Daoy (cell line): Measurements from ENCODE around the gene SLC25A44. TPM values are rescaled to one million over a fixed set of nuclear protein-coding genes. Genes with fewer than 3 reads are reported as not detected.

Experiments
- total RNA-seq: library from RNA; depleted of rRNA; stranded (reverse); fragments of >200 nt; shearing (Covaris generic); gene quantifications from 2 replicates; pipeline ENCODE4 v1.2.3, GENCODE V29; 2014; rRNA removed

Gene SLC25A44
- total RNA-seq, 1 experiment from 2014 or later: 15.1 TPM

Other genes with a start within 250 kb of the SLC25A44 start
- gene ARHGEF2, start 215.6 kb upstream of the SLC25A44 start, total RNA-seq: 66.0 and 67.8 TPM in 2 replicates
- 657 and 799 TPM in 2 replicates for gene SSR2, start 173.2 kb upstream of the SLC25A44 start, total RNA-seq
- 22.7 and 28.5 TPM in 2 replicates for gene UBQLN4, start 140.3 kb upstream of the SLC25A44 start, total RNA-seq
- gene LAMTOR2, start 139.3 kb upstream of the SLC25A44 start, total RNA-seq: 29.8 and 53.9 TPM in 2 replicates
- not detected in 2 replicates for gene RAB25, start 132.9 kb upstream of the SLC25A44 start, total RNA-seq
- 5.3 and 12.8 TPM in 2 replicates for gene MEX3A, start 111.6 kb upstream of the SLC25A44 start, total RNA-seq
- gene LMNA, start 79.4 kb upstream of the SLC25A44 start, total RNA-seq: 708 and 737 TPM in 2 replicates
- 0.29 and 0.68 TPM in 2 replicates for gene SEMA4A, start 40.5 kb upstream of the SLC25A44 start, total RNA-seq
- 84.6 and 91.3 TPM in 2 replicates for gene PMF1, start 18.9 kb downstream of the SLC25A44 start, total RNA-seq
- 0.17 TPM in 1 of 2 replicates, not detected in the other for gene BGLAP, start 48.1 kb downstream of the SLC25A44 start, total RNA-seq
- 0.11 TPM in 1 of 2 replicates, not detected in the other for gene PAQR6, start 54.0 kb downstream of the SLC25A44 start, total RNA-seq
- 59.9 and 61.0 TPM in 2 replicates for gene SMG5, start 88.7 kb downstream of the SLC25A44 start, total RNA-seq
- 3.4 and 3.5 TPM in 2 replicates for gene TMEM79, start 90.2 kb downstream of the SLC25A44 start, total RNA-seq
- gene GLMP, start 101.6 kb downstream of the SLC25A44 start, total RNA-seq: 26.3 and 27.7 TPM in 2 replicates
- gene VHLL, start 105.2 kb downstream of the SLC25A44 start, total RNA-seq: not detected in 2 replicates
- 649 and 676 TPM in 2 replicates for gene CCT3, start 144.2 kb downstream of the SLC25A44 start, total RNA-seq
- 2.4 TPM in 1 of 2 replicates, not detected in the other for gene TSACC, start 144.4 kb downstream of the SLC25A44 start, total RNA-seq
- gene RHBG, start 175.1 kb downstream of the SLC25A44 start, total RNA-seq: 0.06 TPM in 1 of 2 replicates, not detected in the other